HEK293 (cell line): ENCODE results near the gene RPS19BP1.

Experiments used
- CTCF ChIP-seq: fragments of 450-650 bp; formaldehyde crosslinking; IDR thresholded peaks from 2 replicates; pipeline ENCODE4 v1.5.1; 2016; ENCODE audit warnings: missing biosample characterization, missing genetic modification characterization
- SETDB1 ChIP-seq: IDR thresholded peaks from one replicate; pipeline ENCODE4 v1.6.1; 2017; ENCODE audit warnings: mild to moderate bottlenecking, low read length, moderate library complexity, mixed read lengths; ENCODE audit not compliant: insufficient read length
- ZNF324 ChIP-seq: fragments of 450-650 bp; formaldehyde crosslinking; IDR thresholded peaks from 2 replicates; pipeline ENCODE4 v1.5.1; 2016; ENCODE audit warnings: missing biosample characterization, missing genetic modification characterization

GRCh38 chr22:39568278-39568981 is 35.9 kb upstream of the RPS19BP1 start:
- TF ChIP-seq SETDB1 (no peak), CTCF (tag by site-specific recombination) (no peak), ZNF324 (no peak)
